ENCODE results near the gene PRPF8. TPM values are rescaled to one million over a fixed set of nuclear protein-coding genes. Genes with fewer than 3 reads are reported as not detected.

The PRPF8 gene
- total and polyA plus RNA-seq, 2 of the 8 experiments (the other 6 are each of a cell fraction or from before 2014, with no cell fraction given) = 329 to 337 TPM

- no peak overlapping the region for H2BK120ac ChIP-seq (replicated peaks; ENCODE audit: low read depth, low read length)
- no peak overlapping the region for H4K8ac ChIP-seq (ENCODE audit: extremely low read depth, insufficient read depth, low read length)
- no peak overlapping the region for H2AK5ac ChIP-seq (ENCODE audit: low read depth, low read length)
- no peak overlapping the region for H3K27ac ChIP-seq (ENCODE audit: low read depth, low read length)
- H4K91ac ChIP-seq (replicated peaks; ENCODE audit: insufficient read length, low read length) = no peak overlapping the region
- peaks cover 4% of the 10 kb centered on the region; the same call in 1 of the 2 replicates for H3K79me1 ChIP-seq (ENCODE audit: low read depth, low read length)
- no peak overlapping the region for H2BK20ac ChIP-seq (ENCODE audit: low read length)
- H3K14ac ChIP-seq (ENCODE audit: insufficient read length) = no peak overlapping the region
- H2AFZ ChIP-seq (ENCODE audit: low read length) = no peak overlapping the region
- peaks cover 8% of the 10 kb centered on the region; the same call in 1 of the 2 replicates for H3K23me2 ChIP-seq (ENCODE audit: low read depth, low read length)
- no peak overlapping the region for H2BK5ac ChIP-seq (ENCODE audit: low read depth, low read length)
- H3K4me2 ChIP-seq (ENCODE audit: insufficient read depth in 1 of 2, low read depth in 2 of 2, low read length in 2 of 2) = no peak overlapping the region
- no peak overlapping the region for H3K4ac ChIP-seq (replicated peaks; ENCODE audit: insufficient read length, low read depth, low read length)
- no peaks in the 10 kb centered on the region; a peak in 1 of 4 replicates for H3K79me2 ChIP-seq (ENCODE audit: control insufficient read depth in 1 of 2, insufficient read depth in 2 of 2, low read length in 2 of 2)
- FAIRE-seq (no peak), DNase-seq (ENCODE audit: low read depth in 1 of 2, low spot score in 2 of 2) (no peak)
- H3K4me1 ChIP-seq (replicated peaks in 1 of 4; ENCODE audit: control insufficient read depth in 3 of 4, insufficient read depth in 4 of 4, low read length in 3 of 4) = peaks cover 0 to 5% (median 3%) of the 10 kb centered on the region in 4 experiments; a peak in 5 of 7 replicates
- no peak overlapping the region for H4K5ac ChIP-seq (ENCODE audit: insufficient read length, low read depth, low read length)
- H3K36me3 ChIP-seq (ENCODE audit: control insufficient read depth in 2 of 4, insufficient read depth in 4 of 4, low read length in 3 of 4) = no peaks in the 10 kb centered on the region; a peak in 3 of 8 replicates
- H3K18ac ChIP-seq (ENCODE audit: extremely low read depth, low read length) = no peak overlapping the region
- ChIA-PET CTCF (ENCODE audit: partially characterized antibody) (interaction anchor here (0.8 to 7.1 kb wide), 8 partner anchors 6 to 136 kb away, joined by 3 to 34 read pairs (median 4); no protein-coding TSS in a partner anchor), POLR2A (ENCODE audit: partially characterized antibody) (interaction anchor here (1.3 to 4.2 kb wide), 4 partner anchors 9 to 35 kb away, joined by 3 to 16 read pairs (median 6); partner anchors contain the start of genes SERPINF1 and TLCD2)
- H2BK12ac ChIP-seq (ENCODE audit: low read depth, low read length) = no peak overlapping the region
- 94% methylated on average over 21 of the region's 21 CpGs; no CpG with 5 or more reads in 1 of the 2 experiments for WGBS, 2 experiments (ENCODE audit: extremely low coverage in 1 of 2, insufficient coverage in 1 of 2, insufficient read length in 1 of 2, insufficient replicate concordance in 2 of 2, low coverage in 1 of 2, low lambda C conversion rate in 2 of 2, missing lambda C conversion rate in 1 of 2)
- no peaks in the 10 kb centered on the region for H3K9me3 ChIP-seq (ENCODE audit: insufficient read depth in 2 of 2, low read depth in 1 of 2, low read length in 1 of 2)
- H3K9ac ChIP-seq (replicated peaks in 1 of 4; ENCODE audit: extremely low read depth in 1 of 4, low read depth in 3 of 4, low read length in 3 of 4) = no peak overlapping the region
- no peak overlapping the region for H3K56ac ChIP-seq (replicated peaks; ENCODE audit: insufficient read length, low read depth, low read length)
- no peak overlapping the region for H3K4me3 ChIP-seq (ENCODE audit: extremely low read depth in 1 of 4, insufficient read depth in 2 of 4, low read depth in 3 of 4, low read length in 4 of 4)
- no peak overlapping the region for H2BK15ac ChIP-seq (ENCODE audit: low read length)
- peaks cover 0 to 7% of the 10 kb centered on the region in 2 experiments for H4K20me1 ChIP-seq (replicated peaks in 1 of 2; ENCODE audit: control insufficient read depth in 1 of 2, insufficient read depth in 2 of 2, low read length in 2 of 2)
- H3K27me3 ChIP-seq (replicated peaks in 1 of 4; ENCODE audit: control insufficient read depth in 3 of 4, extremely low read depth in 1 of 4, insufficient read depth in 3 of 4, low read length in 3 of 4) = 0 out of 7 replicates have a peak, but pooled peaks cover 0 to 2% (median 0%) of the 10 kb centered on the region in 4 experiments
- TF ChIP-seq ATF3 (IDR thresholded peaks at IDR 0.05; ENCODE audit: insufficient read depth, low read depth, low read length) = no peak
- no peak for TF ChIP-seq CBX8 (IDR thresholded peaks at IDR 0.05; ENCODE audit: borderline replicate concordance, low read depth, low read length)
- no peak for TF ChIP-seq BCL11A (IDR thresholded peaks at IDR 0.05; ENCODE audit: low read depth in 2 of 2, low read length in 2 of 2)
- no peak for TF ChIP-seq GTF2F1 (IDR thresholded peaks at IDR 0.05; ENCODE audit: borderline replicate concordance, low read depth, low read length)
- TF ChIP-seq MAX (IDR thresholded peaks at IDR 0.05) = no peak
- TF ChIP-seq HDAC6 (IDR thresholded peaks at IDR 0.05; ENCODE audit: low read depth, low read length) = no peak
- TF ChIP-seq SAP30 (IDR thresholded peaks at IDR 0.05; ENCODE audit: insufficient read depth, insufficient replicate concordance, low read length) = no peak
- no peak overlapping the region for H3K23ac ChIP-seq (ENCODE audit: insufficient read length)
Measured at GRCh38 chr17:1727258-1727789, 42.7 kb upstream of the PRPF8 start.
